Psoas muscle (tissue), 8 donors: ENCODE data around the gene SOX18. TPM values are rescaled to one million over a fixed set of nuclear protein-coding genes. Genes with fewer than 3 reads are reported as not detected.
A peak's percentile ranks its signal among the peaks of the same experiment; 100 is the strongest.

ENCODE experiments used
- ATAC-seq, 4 donors: fragments of 200-7000 bp; cut with Tn5 transposase; one replicate each; pipeline ENCODE4 v1.9.1; 2020; ENCODE audit warnings: moderate library complexity in 3 of 4, mild to moderate bottlenecking in 2 of 4
- DNase-seq, 2 donors: peaks; one replicate each; pipeline ENCODE4 v3.0.0-alpha.2; 2020
- H3K27ac ChIP-seq: fragments of 200-600 bp; one replicate; pipeline ENCODE4 v1.8.0; 2022
- H3K27me3 ChIP-seq, 3 donors: fragments of 200-600 bp in 1 of 3; one replicate each; pipeline versions ENCODE4 v1.6.1 to v1.8.0; 2013 to 2022; ENCODE audit warnings: low read length in 2 of 3, mild to moderate bottlenecking in 2 of 3, moderate library complexity in 1 of 3; ENCODE audit not compliant: insufficient read depth in 3 of 3
- H3K36me3 ChIP-seq, 2 donors: fragments of 200-600 bp in 1 of 2; one replicate each; pipeline versions ENCODE4 v1.6.1 to v1.8.0; 2013 to 2022; ENCODE audit warnings: low read depth in 1 of 2, mild to moderate bottlenecking in 1 of 2, moderate library complexity in 1 of 2; ENCODE audit not compliant: insufficient read depth in 1 of 2
- H3K4me1 ChIP-seq: fragments of 200-600 bp; one replicate; pipeline ENCODE4 v1.8.0; 2022
- H3K4me3 ChIP-seq: fragments of 200-600 bp; one replicate; pipeline ENCODE4 v1.8.0; 2022; ENCODE audit warnings: mild to moderate bottlenecking
- H3K9me3 ChIP-seq: fragments of 200-600 bp; one replicate; pipeline ENCODE4 v1.8.0; 2022
- CTCF ChIP-seq: fragments of 200-600 bp; IDR thresholded peaks from one replicate; pipeline ENCODE4 v1.8.0; 2022; ENCODE audit warnings: antibody characterized with exemption
- WGBS, 3 donors: extraction: QIAGEN DNeasy Blood & Tissue Kit; methylation state at CpG; one replicate each; pipeline versions ENCODE4 v1.1.6 to v1.1.7; 2013; 5-methylcytosine and 5-hydroxymethylcytosine counted together
- intact Hi-C, 2 donors: fragments of 100-400 bp; cut with DNase I; formaldehyde crosslinking; loops; one replicate each; pipeline versions ENCODE4 v1.11.0 to v1.14.2; 2022
- polyA plus RNA-seq, 3 donors: library from polyadenylated mRNA; stranded (reverse); fragments of 200-250 nt; gene quantifications; one replicate each; pipeline ENCODE4 v1.2.3, GENCODE V29; 2013
- total RNA-seq, 4 donors: library from RNA; stranded (reverse); fragmentation: NEBNext Ultra II Directional in 2 of 4; extraction: Animal tissue kit (Norgen Biotek cat#: 25700) in 2 of 4; gene quantifications; one replicate each; pipeline versions ENCODE4 v1.2.1 to v1.2.4, GENCODE V29; 2021 to 2023
- donor health status: healthy with polysubstance abuse.
- donor health status: DM: no; HTN: no; CAD: no; lungs with moderate emphysema.
- donor health status: Bipolar disorder and iron deficiency.
- donor health status: healthy.
- donor health status: DM: yes; HTN: yes; CAD: no.
- donor health status: DM: no; HTN: no; CAD: no.
- donor health status: DM: no; HTN: no; CAD: no.
- donor health status: DM: yes; HTN: yes; CAD: no.

Gene SOX18
- total and polyA plus RNA-seq, 7 donors: 4.2 to 50.8 (median 15.4) TPM

- Histone ChIP-seq H3K27me3 (no peaks in the 10 kb centered on the region), H3K4me3 (no peak overlapping the region), H3K9me3 (no peaks in the 10 kb centered on the region), H3K27ac (no peak overlapping the region), H3K4me1 (no peaks in the 10 kb centered on the region), H3K36me3 (peaks cover 0 to 10% of the 10 kb centered on the region in 2 donors)
- intact Hi-C loops: no loop called here
- 51 to 63% (median 59%) methylated on average over 14 of the region's 14 CpGs for WGBS, 3 donors
- peak; percentile 42 for TF ChIP-seq CTCF
- no peak for DNase-seq
- peak in 3 of 4 donors; percentile 38 to 50 (median 39) for ATAC-seq
Observed at GRCh38 chr20:64069614-64070243, 20.3 kb upstream of the SOX18 start.

GRCh38 chr20:64069209-64069613 is 19.8 kb upstream of the SOX18 start:
- no peaks in the 10 kb centered on the region for H3K27me3 ChIP-seq
- TF ChIP-seq CTCF: no peak
- H3K4me1 ChIP-seq: peaks cover 4% of the 10 kb centered on the region
- no peaks in the 10 kb centered on the region for H3K9me3 ChIP-seq
- H3K27ac ChIP-seq: no peak overlapping the region
- 63 to 78% (median 75%) methylated on average over 20 of the region's 20 CpGs for WGBS, 3 donors
- H3K4me3 ChIP-seq: no peak overlapping the region
- intact Hi-C loops: no loop called here
- peaks cover 0 to 10% of the 10 kb centered on the region in 2 donors for H3K36me3 ChIP-seq
- DNase-seq (no peak), ATAC-seq (no peak)

- ATAC-seq (no peak), DNase-seq (no peak)
- Histone ChIP-seq H3K27ac (no peak overlapping the region), H3K4me3 (no peak overlapping the region), H3K9me3 (no peaks in the 10 kb centered on the region), H3K4me1 (peaks cover 9% of the 10 kb centered on the region), H3K36me3 (peaks cover 0 to 6% of the 10 kb centered on the region in 2 donors), H3K27me3 (no peaks in the 10 kb centered on the region)
- WGBS, 3 donors: 58 to 65% (median 62%) methylated on average over 10 to 12 of the region's 12 CpGs
- intact Hi-C loops: no loop called here
- no peak for TF ChIP-seq CTCF
Observed at GRCh38 chr20:64068386-64069208, 19.2 kb upstream of the SOX18 start.

GRCh38 chr20:64067733-64068307 is 18.4 kb upstream of the SOX18 start:
- no peak for ATAC-seq

More at GRCh38 chr20:64067733-64068307, 18.4 kb upstream of the SOX18 start:
- no peak for TF ChIP-seq CTCF
- H3K4me1 ChIP-seq: peaks cover 9% of the 10 kb centered on the region
- no peak for DNase-seq
- no peaks in the 10 kb centered on the region for H3K9me3 ChIP-seq
- intact Hi-C loops: no loop called here
- H3K27ac ChIP-seq: no peak overlapping the region
- H3K36me3 ChIP-seq: no peaks in the 10 kb centered on the region
- H3K27me3 ChIP-seq: no peaks in the 10 kb centered on the region
- no peak overlapping the region for H3K4me3 ChIP-seq
- 61 to 62% (median 62%) methylated on average over 11 to 12 of the region's 12 CpGs for WGBS, 3 donors
